Measurements from ENCODE around the gene TAF3. TPM values are rescaled to one million over a fixed set of nuclear protein-coding genes. Genes with fewer than 3 reads are reported as not detected.

The TAF3 gene
- total RNA-seq, 4 donors from 2014 or later, result 2.9 to 17.5 (median 5.1) TPM

DNA sequence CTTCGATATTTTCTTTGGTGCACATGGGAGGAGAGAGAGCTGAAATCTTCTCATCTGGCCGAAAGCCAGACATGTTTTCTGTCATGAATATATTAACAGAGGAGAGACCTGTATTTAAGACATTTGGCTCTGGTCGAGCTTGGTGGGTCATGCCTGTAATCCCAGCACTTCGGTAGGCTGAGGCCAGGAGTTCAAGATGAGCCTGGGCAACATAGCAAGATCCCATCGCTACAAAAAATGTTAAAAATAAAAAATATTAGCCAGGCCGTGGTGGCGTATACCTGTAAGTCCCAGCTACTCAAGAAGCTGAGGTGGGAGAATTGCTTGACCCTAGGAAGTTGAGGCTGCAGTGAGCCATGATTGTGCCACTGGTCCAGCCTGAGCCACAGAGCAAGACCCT, 214.3 kb downstream of the TAF3 start:
- H3K4me1 ChIP-seq, result peaks cover 0 to 9% of the 10 kb centered on the region in 2 donors
- H3K36me3 ChIP-seq, result no peaks in the 10 kb centered on the region
- H3K27me3 ChIP-seq, result peaks cover 8 to 36% of the 10 kb centered on the region in 2 donors
- intact Hi-C loops (cut with DNase I; ENCODE audit: low total_unique reads), result no loop called here
- no peaks in the 10 kb centered on the region for H3K9me3 ChIP-seq
- no peak for DNase-seq
- no peak overlapping the region for H3K4me3 ChIP-seq
- TF ChIP-seq, protein P1, sequence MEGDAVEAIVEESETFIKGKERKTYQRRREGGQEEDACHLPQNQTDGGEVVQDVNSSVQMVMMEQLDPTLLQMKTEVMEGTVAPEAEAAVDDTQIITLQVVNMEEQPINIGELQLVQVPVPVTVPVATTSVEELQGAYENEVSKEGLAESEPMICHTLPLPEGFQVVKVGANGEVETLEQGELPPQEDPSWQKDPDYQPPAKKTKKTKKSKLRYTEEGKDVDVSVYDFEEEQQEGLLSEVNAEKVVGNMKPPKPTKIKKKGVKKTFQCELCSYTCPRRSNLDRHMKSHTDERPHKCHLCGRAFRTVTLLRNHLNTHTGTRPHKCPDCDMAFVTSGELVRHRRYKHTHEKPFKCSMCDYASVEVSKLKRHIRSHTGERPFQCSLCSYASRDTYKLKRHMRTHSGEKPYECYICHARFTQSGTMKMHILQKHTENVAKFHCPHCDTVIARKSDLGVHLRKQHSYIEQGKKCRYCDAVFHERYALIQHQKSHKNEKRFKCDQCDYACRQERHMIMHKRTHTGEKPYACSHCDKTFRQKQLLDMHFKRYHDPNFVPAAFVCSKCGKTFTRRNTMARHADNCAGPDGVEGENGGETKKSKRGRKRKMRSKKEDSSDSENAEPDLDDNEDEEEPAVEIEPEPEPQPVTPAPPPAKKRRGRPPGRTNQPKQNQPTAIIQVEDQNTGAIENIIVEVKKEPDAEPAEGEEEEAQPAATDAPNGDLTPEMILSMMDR (IDR thresholded peaks at IDR 0.05), result no peak
- no peak overlapping the region for H3K27ac ChIP-seq

DNA sequence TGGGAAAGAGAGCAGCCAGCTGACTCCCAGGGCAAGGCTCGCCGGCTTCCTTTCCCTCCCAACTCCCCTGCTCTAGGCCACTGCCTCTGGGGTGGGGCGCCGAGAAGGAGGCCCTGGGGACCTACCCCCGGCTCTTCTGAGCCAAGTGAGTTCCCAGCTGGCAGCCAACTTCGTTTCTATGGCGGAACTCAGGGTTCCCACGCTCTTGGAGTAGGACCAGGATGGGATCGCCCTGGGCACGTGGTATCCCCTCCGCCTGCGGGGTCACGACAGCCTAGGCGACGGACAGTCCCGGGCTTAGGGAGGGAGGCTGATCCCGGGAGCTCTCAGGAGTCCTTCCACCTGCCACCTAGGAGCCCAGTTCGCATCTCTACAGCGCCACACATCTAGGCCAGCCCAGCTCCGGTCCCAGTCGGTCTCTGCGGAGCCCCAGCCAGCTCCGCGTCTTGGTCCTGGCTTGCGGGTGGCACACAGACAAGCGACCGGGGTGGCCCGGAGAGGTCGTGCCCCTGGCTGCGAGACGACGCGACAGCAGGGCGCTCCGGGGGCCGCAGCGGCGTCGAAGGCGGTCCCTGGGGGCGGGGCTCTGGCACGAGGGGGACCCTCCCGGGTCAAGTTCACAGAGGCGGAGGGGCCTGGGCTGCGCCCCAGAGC, 215.6 kb downstream of the TAF3 start:
- intact Hi-C loops (cut with DNase I; ENCODE audit: low total_unique reads), result no loop called here
- no peak for DNase-seq
- TF ChIP-seq, protein P1 (IDR thresholded peaks at IDR 0.05), result no peak
- TF ChIP-seq POLR2A (IDR thresholded peaks at IDR 0.05), result no peak
- Histone ChIP-seq H3K4me1 (peaks cover 0 to 9% of the 10 kb centered on the region in 2 donors), H3K36me3 (no peaks in the 10 kb centered on the region), H3K4me3 (no peak overlapping the region), H3K27ac (no peak overlapping the region), H3K27me3 (peaks cover 8 to 50% of the 10 kb centered on the region in 2 donors), H3K9me3 (no peaks in the 10 kb centered on the region)

- no peak overlapping the region for H3K27ac ChIP-seq
- no peaks in the 10 kb centered on the region for H3K36me3 ChIP-seq
- TF ChIP-seq, protein P1 (IDR thresholded peaks at IDR 0.05), result no peak
- no peak for TF ChIP-seq POLR2A (IDR thresholded peaks at IDR 0.05)
- intact Hi-C loops (cut with DNase I; ENCODE audit: low total_unique reads), result no loop called here
- H3K4me3 ChIP-seq, result no peak overlapping the region
- peaks cover 8 to 56% of the 10 kb centered on the region in 2 donors for H3K27me3 ChIP-seq
- DNase-seq, result no peak
- H3K4me1 ChIP-seq, result peaks cover 0 to 9% of the 10 kb centered on the region in 2 donors
- H3K9me3 ChIP-seq, result no peaks in the 10 kb centered on the region
These were observed 216.2 kb downstream of the TAF3 start for GRCh38 chr10:8034466-8035005.

GRCh38 chr10:8035006-8035640, 216.8 kb downstream of the TAF3 start:
- Histone ChIP-seq H3K4me3 (no peak overlapping the region), H3K27me3 (peaks cover 8 to 62% of the 10 kb centered on the region in 2 donors), H3K27ac (no peak overlapping the region), H3K36me3 (no peaks in the 10 kb centered on the region), H3K9me3 (no peaks in the 10 kb centered on the region), H3K4me1 (peaks cover 0 to 9% of the 10 kb centered on the region in 2 donors)
- TF ChIP-seq, protein P1 (IDR thresholded peaks at IDR 0.05), result no peak
- no peak for TF ChIP-seq POLR2A (IDR thresholded peaks at IDR 0.05)
- DNase-seq, result no peak
- intact Hi-C loops (cut with DNase I; ENCODE audit: low total_unique reads), result no loop called here

Data from uterus (tissue), 4 donors.